Testis (tissue), 3 donors: ENCODE results near the gene ZNF827. TPM values are rescaled to one million over a fixed set of nuclear protein-coding genes. Genes with fewer than 3 reads are reported as not detected.
A peak's percentile ranks its signal among the peaks of the same experiment; 100 is the strongest.

Experiments used
- DNase-seq: peaks from one replicate; pipeline ENCODE4 v3.0.0-alpha.2; 2019
- H3K27ac ChIP-seq, 2 donors: fragments of 200-600 bp; sonication (generic); one replicate each; pipeline ENCODE4 v1.5.1; 2019
- H3K27me3 ChIP-seq: fragments of 200-600 bp; sonication (generic); one replicate; pipeline ENCODE4 v1.5.1; 2019
- H3K36me3 ChIP-seq: fragments of 200-600 bp; sonication (generic); one replicate; pipeline ENCODE4 v1.5.1; 2017; ENCODE audit warnings: low read depth; ENCODE audit errors: missing control alignments
- H3K4me1 ChIP-seq: fragments of 200-600 bp; sonication (generic); one replicate; pipeline ENCODE4 v1.5.1; 2019
- H3K4me3 ChIP-seq, 2 donors: fragments of 200-600 bp; sonication (generic); one replicate each; pipeline ENCODE4 v1.5.1; 2017 to 2019
- H3K9me3 ChIP-seq: fragments of 200-600 bp; sonication (generic); one replicate; pipeline ENCODE4 v1.5.1; 2017
- POLR2A ChIP-seq: fragments of 450-650 bp; IDR thresholded peaks from one replicate; pipeline ENCODE4 v1.6.1; 2017; ENCODE audit warnings: antibody characterized with exemption, mild to moderate bottlenecking, moderate library complexity
- WGBS, 2 donors: methylation state at CpG; one replicate each; pipeline ENCODE4 v1.1.5; 2018; 5-methylcytosine and 5-hydroxymethylcytosine counted together
- intact Hi-C: fragments of 100-400 bp; cut with DNase I; formaldehyde crosslinking; loops from one replicate; pipeline ENCODE4 v1.15.1; 2023; ENCODE audit warnings: low total_unique reads
- polyA plus RNA-seq: library from polyadenylated mRNA; stranded (reverse); fragments of 350-450 nt; fragmentation: Illumina TruSeq; extraction: RNeasy Lipid Tissue Mini Kit (QIAGEN cat#74804); gene quantifications from one replicate; pipeline ENCODE4 v1.2.3, GENCODE V29; 2014; ENCODE audit warnings: low read depth, low replicate concordance; ENCODE audit not compliant: insufficient read depth
- total RNA-seq, 2 donors: library from RNA; depleted of rRNA; stranded (reverse); fragments of >200 nt; gene quantifications; one replicate each; pipeline ENCODE4 v1.2.3, GENCODE V29; 2016
- TF ChIP-seq, protein P1 (sequence below), 3 experiments: fragments of 450-650 bp in 2 of 3; fragments of 200-600 bp in 1 of 3; sonication (generic) in 1 of 3; IDR thresholded peaks; one replicate each; pipeline ENCODE4 v1.5.1; 2016 to 2019; ENCODE audit warnings: antibody characterized with exemption in 3 of 3, mild to moderate bottlenecking in 2 of 3, moderate library complexity in 1 of 3

ZNF827 gene
- total and polyA plus RNA-seq, 3 donors from 2014 or later, result 13.9 to 46.8 (median 37.5) TPM

DNA sequence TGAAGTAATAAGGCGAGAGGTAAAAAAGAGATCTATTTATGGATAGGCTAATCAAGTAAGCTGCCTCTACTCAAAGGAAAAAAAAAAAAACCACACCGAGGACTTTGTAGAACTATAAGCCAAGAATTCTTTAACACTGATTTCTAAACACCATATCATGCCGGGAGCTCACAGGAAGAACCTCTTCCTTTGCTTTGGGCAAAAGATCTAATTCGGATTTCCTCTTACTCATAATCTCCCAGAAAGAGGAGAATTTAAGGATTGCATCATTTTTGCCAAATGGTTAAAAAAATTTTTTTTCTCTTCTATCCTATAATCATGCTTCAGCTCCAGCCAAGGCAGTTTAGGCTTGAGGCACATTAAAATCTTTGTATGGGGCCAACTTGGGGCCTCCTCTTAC lies 95.5 kb downstream of the ZNF827 start:
- TF ChIP-seq POLR2A, result no peak
- TF ChIP-seq, protein P1, sequence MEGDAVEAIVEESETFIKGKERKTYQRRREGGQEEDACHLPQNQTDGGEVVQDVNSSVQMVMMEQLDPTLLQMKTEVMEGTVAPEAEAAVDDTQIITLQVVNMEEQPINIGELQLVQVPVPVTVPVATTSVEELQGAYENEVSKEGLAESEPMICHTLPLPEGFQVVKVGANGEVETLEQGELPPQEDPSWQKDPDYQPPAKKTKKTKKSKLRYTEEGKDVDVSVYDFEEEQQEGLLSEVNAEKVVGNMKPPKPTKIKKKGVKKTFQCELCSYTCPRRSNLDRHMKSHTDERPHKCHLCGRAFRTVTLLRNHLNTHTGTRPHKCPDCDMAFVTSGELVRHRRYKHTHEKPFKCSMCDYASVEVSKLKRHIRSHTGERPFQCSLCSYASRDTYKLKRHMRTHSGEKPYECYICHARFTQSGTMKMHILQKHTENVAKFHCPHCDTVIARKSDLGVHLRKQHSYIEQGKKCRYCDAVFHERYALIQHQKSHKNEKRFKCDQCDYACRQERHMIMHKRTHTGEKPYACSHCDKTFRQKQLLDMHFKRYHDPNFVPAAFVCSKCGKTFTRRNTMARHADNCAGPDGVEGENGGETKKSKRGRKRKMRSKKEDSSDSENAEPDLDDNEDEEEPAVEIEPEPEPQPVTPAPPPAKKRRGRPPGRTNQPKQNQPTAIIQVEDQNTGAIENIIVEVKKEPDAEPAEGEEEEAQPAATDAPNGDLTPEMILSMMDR (IDR thresholded peaks at IDR 0.05), result no peak
- DNase-seq, result no peak

DNA sequence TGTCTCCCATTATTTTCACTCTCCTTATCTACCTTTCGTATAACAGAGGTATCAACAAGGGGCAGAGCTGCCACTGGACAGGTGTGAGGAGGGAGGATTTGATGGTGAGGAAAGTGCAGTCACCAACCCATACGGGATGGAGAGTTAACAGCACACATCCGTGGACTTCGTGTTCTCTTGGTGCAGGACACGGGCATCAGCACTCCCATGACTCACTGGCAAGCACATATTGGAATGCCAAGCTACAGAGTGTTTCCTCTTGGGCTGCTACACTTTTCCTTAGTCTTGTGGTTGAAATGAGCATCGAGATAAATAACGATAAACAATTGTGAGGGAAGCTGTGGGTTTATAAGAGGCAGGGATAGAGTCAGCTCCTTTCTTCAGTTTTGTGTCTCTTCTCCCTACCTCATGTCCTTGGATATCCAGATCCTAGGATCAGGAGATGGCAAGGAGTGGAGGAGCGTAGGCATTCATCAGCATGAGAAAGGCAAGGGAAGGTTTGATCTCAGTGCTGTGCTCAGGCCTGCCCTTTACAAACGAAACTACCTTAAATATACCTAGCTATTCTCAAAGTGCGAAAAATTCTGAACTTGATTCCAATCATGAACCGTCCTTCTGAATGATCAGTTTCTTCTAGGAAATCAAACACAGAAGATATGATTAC lies 96.3 kb downstream of the ZNF827 start:
- TF ChIP-seq POLR2A, result no peak
- TF ChIP-seq, protein P1 (IDR thresholded peaks at IDR 0.05), result no peak
- H3K36me3 ChIP-seq, result no peaks in the 10 kb centered on the region
- H3K27me3 ChIP-seq, result no peaks in the 10 kb centered on the region
- H3K4me1 ChIP-seq, result no peaks in the 10 kb centered on the region
- no peak for DNase-seq
- no peak overlapping the region for H3K4me3 ChIP-seq
- intact Hi-C loops, result no loop called here
- no peaks in the 10 kb centered on the region for H3K9me3 ChIP-seq
- no peak overlapping the region for H3K27ac ChIP-seq
- WGBS, 2 donors, result 91 to 93% methylated on average over 11 of the region's 11 CpGs

More for the DNA sequence above, 95.5 kb downstream of the ZNF827 start:
- intact Hi-C loops, result no loop called here
- Histone ChIP-seq H3K36me3 (no peaks in the 10 kb centered on the region), H3K27ac (no peak overlapping the region), H3K9me3 (no peaks in the 10 kb centered on the region), H3K27me3 (no peaks in the 10 kb centered on the region), H3K4me3 (no peak overlapping the region), H3K4me1 (no peaks in the 10 kb centered on the region)
- WGBS, 2 donors, result 72 to 85% methylated on average over 4 of the region's 4 CpGs

DNA sequence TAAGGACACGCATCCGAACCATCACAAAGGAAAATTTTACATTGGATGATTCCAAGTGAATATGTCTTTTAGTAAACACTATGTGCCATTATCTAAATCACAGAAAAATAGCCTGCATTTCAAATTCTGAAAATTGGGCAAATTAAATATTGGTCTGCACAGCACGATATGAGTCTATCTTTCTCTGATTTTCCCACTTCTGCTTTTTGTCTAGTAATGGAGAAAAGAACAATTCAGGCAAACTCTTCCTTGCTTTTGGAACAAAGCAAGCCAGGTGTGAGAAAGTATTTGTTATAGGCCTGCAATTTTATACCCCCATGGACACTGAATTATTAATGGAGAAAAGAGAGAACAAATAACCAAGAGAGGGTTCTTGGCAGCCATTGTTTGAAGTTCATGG lies 97.8 kb downstream of the ZNF827 start:
- Histone ChIP-seq H3K9me3 (no peaks in the 10 kb centered on the region), H3K27ac (no peak overlapping the region), H3K36me3 (no peaks in the 10 kb centered on the region), H3K4me3 (no peak overlapping the region), H3K4me1 (no peaks in the 10 kb centered on the region), H3K27me3 (no peaks in the 10 kb centered on the region)
- TF ChIP-seq POLR2A, result no peak
- TF ChIP-seq, protein P1 (IDR thresholded peaks at IDR 0.05), result no peak
- DNase-seq, result no peak
- intact Hi-C loops, result no loop called here
- WGBS, 2 donors, result 93 to 95% methylated on average over 3 of the region's 3 CpGs

DNA sequence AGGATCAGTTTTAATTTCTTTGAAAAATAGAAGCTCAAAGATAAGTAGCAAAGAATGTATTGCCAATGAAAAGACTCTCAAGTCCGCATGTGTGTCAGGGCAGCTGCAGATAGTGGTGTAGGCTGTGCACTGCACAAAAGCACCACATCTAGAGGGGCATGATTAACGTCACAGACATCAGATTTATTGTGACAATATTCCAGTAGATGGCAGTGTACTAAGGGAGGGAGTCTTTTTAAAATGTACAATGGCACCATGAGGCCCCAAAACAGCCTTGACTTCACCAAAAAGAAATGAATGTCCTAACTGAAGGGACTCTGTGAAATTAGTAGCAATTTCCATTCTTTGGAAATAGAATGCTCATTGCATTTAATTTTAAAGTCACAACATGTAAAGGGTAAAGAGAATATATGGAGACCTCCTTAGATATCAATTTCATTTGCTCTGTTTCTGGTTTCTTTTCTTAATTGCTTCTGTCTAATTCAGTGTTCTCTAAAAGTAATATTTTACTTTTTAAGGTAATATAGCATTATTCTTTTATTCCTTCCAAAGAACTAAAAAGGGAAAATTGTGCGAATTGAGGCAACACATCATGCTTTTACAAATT lies 98.4 kb downstream of the ZNF827 start:
- intact Hi-C loops, result no loop called here

More for the DNA sequence above, 98.4 kb downstream of the ZNF827 start:
- WGBS, 2 donors, result 65 to 66% methylated on average over 3 of the region's 3 CpGs
- TF ChIP-seq, protein P1 (IDR thresholded peaks at IDR 0.05), result peak in 2 of 3 experiments; percentile 25 to 44
- no peak for TF ChIP-seq POLR2A
- no peaks in the 10 kb centered on the region for H3K9me3 ChIP-seq
- no peaks in the 10 kb centered on the region for H3K36me3 ChIP-seq
- H3K4me3 ChIP-seq, result no peak overlapping the region
- H3K27ac ChIP-seq, result no peak overlapping the region
- DNase-seq, result no peak
- H3K27me3 ChIP-seq, result no peaks in the 10 kb centered on the region
- H3K4me1 ChIP-seq, result no peaks in the 10 kb centered on the region
